Neural cell (in vitro differentiated cells): ENCODE data around the gene EOGT. TPM values are rescaled to one million over a fixed set of nuclear protein-coding genes. Genes with fewer than 3 reads are reported as not detected.

Experiments
- H2AFZ ChIP-seq: fragments of 200-600, 300-800 bp; sonication (generic), shearing (Covaris generic); 2 replicates; pipeline ENCODE4 v1.6.0; 2014; ENCODE audit warnings: low read depth, mild to moderate bottlenecking, antibody characterized with exemption, low read length, moderate library complexity
- H3F3A ChIP-seq: fragments of 200-600 bp; shearing (Covaris generic); 2 replicates; pipeline ENCODE4 v1.6.1; 2016; ENCODE audit warnings: mild to moderate bottlenecking, moderate library complexity, mixed read lengths, antibody characterized with exemption, low read length; ENCODE audit not compliant: insufficient read depth, poor library complexity, severe bottlenecking
- H3K27ac ChIP-seq: fragments of 200-600, 300-800 bp; sonication (generic), shearing (Covaris generic); 2 replicates; pipeline ENCODE4 v1.5.1; 2014; ENCODE audit warnings: mild to moderate bottlenecking, low read length, moderate library complexity
- H3K27me3 ChIP-seq: fragments of 300-800, 200-600 bp; sonication (generic), shearing (Covaris generic); 2 replicates; pipeline ENCODE4 v1.6.0; 2014; ENCODE audit warnings: mild to moderate bottlenecking, low read depth, low read length, moderate library complexity; ENCODE audit not compliant: insufficient read depth
- H3K36me3 ChIP-seq: fragments of 300-800, 200-600 bp; sonication (generic), shearing (Covaris generic); 2 replicates; pipeline ENCODE4 v1.5.1; 2014; ENCODE audit warnings: mild to moderate bottlenecking, antibody characterized with exemption, low read length, moderate library complexity; ENCODE audit not compliant: insufficient read depth
- H3K4me2 ChIP-seq: fragments of 300-800, 200-600 bp; sonication (generic), shearing (Covaris generic); 2 replicates; pipeline ENCODE4 v1.6.0; 2014; ENCODE audit warnings: mild to moderate bottlenecking, low read length
- H3K4me3 ChIP-seq: fragments of 300-800, 200-600 bp; sonication (generic), shearing (Covaris generic); 2 replicates; pipeline ENCODE4 v1.5.1; 2014; ENCODE audit warnings: mild to moderate bottlenecking, low read length, moderate library complexity
- H3K79me2 ChIP-seq: fragments of 200-600 bp; shearing (Covaris generic); replicated peaks from 2 replicates; pipeline ENCODE4 v1.6.0; 2014; ENCODE audit warnings: mild to moderate bottlenecking, low read length, moderate library complexity; ENCODE audit not compliant: insufficient read depth
- H3K9ac ChIP-seq: fragments of 300-800, 200-600 bp; sonication (generic), shearing (Covaris generic); 2 replicates; pipeline ENCODE4 v1.6.1; 2016; ENCODE audit warnings: mild to moderate bottlenecking, low read length, mixed read lengths
- H3K9me2 ChIP-seq: fragments of 200-600 bp; shearing (Covaris generic); 2 replicates; pipeline ENCODE4 v1.6.1; 2016; ENCODE audit warnings: mild to moderate bottlenecking, low read length, mixed read lengths; ENCODE audit not compliant: insufficient read depth
- H3K9me3 ChIP-seq: fragments of 200-600, 300-800 bp; sonication (generic), shearing (Covaris generic); 2 replicates; pipeline ENCODE4 v1.6.1; 2016; ENCODE audit warnings: mild to moderate bottlenecking, mixed run types, low read length, moderate library complexity, mixed read lengths
- H4K20me1 ChIP-seq: fragments of 200-600 bp; shearing (Covaris generic); 2 replicates; pipeline ENCODE4 v1.6.1; 2016; ENCODE audit warnings: mild to moderate bottlenecking, mixed run types; ENCODE audit not compliant: insufficient read depth
- CTCF ChIP-seq: fragments of 450-650 bp; IDR thresholded peaks from 2 replicates; pipeline ENCODE4 v1.5.1; 2014; ENCODE audit warnings: antibody characterized with exemption, mild to moderate bottlenecking, moderate library complexity; ENCODE audit not compliant: poor library complexity, severe bottlenecking
- EP300 ChIP-seq: fragments of 450-650 bp; conservative IDR thresholded peaks from 2 replicates; pipeline ENCODE4 v1.6.1; 2014; ENCODE audit warnings: antibody characterized with exemption, mild to moderate bottlenecking, moderate library complexity; ENCODE audit not compliant: poor library complexity, severe bottlenecking
- EZH2 ChIP-seq: fragments of 200-600, 300-800 bp; shearing (Covaris generic), sonication (generic); IDR thresholded peaks from 2 replicates; pipeline ENCODE4 v1.6.1; 2014; ENCODE audit warnings: antibody characterized with exemption, low read length, borderline replicate concordance, mild to moderate bottlenecking; ENCODE audit not compliant: insufficient read depth, poor library complexity, severe bottlenecking
- MXI1 ChIP-seq: fragments of 450-650 bp; conservative IDR thresholded peaks from 2 replicates; pipeline ENCODE4 v1.6.1; 2014; ENCODE audit warnings: antibody characterized with exemption, mild to moderate bottlenecking; ENCODE audit not compliant: poor library complexity, severe bottlenecking
- POLR2AphosphoS5 ChIP-seq: IDR thresholded peaks from 2 replicates; pipeline ENCODE4 v1.6.1; 2012
- RAD21 ChIP-seq: fragments of 450-650 bp; conservative IDR thresholded peaks from 2 replicates; pipeline ENCODE4 v1.6.1; 2014; ENCODE audit warnings: antibody characterized with exemption, mild to moderate bottlenecking, moderate library complexity
- SMC3 ChIP-seq: fragments of 450-650 bp; conservative IDR thresholded peaks from 2 replicates; pipeline ENCODE4 v1.6.1; 2014; ENCODE audit warnings: antibody characterized with exemption, mild to moderate bottlenecking, moderate library complexity; ENCODE audit not compliant: poor library complexity
- TAF1 ChIP-seq: IDR thresholded peaks from 2 replicates; pipeline ENCODE4 v1.6.1; 2012; ENCODE audit warnings: low read depth
- polyA plus RNA-seq: library from polyadenylated mRNA; depleted of rRNA; stranded (reverse); fragments of >200 nt; gene quantifications from 2 replicates; pipeline ENCODE4 v1.2.3, GENCODE V29; 2014
- small RNA-seq, 3 experiments: library from RNA; depleted of rRNA; stranded (forward); fragments of <200 nt; gene quantifications; one replicate each; pipeline ENCODE3, GENCODE V24; 2012
- TF ChIP-seq, protein P1 (sequence below): IDR thresholded peaks from 2 replicates; pipeline ENCODE4 v1.6.1; 2012; ENCODE audit warnings: borderline replicate concordance

Gene EOGT
- polyA plus RNA-seq, 1 donor from 2014 or later, result 3.2 TPM

GRCh38 chr3:68935778-68936177 is 77.7 kb downstream of the EOGT start (continued):
- TF ChIP-seq, protein P1, sequence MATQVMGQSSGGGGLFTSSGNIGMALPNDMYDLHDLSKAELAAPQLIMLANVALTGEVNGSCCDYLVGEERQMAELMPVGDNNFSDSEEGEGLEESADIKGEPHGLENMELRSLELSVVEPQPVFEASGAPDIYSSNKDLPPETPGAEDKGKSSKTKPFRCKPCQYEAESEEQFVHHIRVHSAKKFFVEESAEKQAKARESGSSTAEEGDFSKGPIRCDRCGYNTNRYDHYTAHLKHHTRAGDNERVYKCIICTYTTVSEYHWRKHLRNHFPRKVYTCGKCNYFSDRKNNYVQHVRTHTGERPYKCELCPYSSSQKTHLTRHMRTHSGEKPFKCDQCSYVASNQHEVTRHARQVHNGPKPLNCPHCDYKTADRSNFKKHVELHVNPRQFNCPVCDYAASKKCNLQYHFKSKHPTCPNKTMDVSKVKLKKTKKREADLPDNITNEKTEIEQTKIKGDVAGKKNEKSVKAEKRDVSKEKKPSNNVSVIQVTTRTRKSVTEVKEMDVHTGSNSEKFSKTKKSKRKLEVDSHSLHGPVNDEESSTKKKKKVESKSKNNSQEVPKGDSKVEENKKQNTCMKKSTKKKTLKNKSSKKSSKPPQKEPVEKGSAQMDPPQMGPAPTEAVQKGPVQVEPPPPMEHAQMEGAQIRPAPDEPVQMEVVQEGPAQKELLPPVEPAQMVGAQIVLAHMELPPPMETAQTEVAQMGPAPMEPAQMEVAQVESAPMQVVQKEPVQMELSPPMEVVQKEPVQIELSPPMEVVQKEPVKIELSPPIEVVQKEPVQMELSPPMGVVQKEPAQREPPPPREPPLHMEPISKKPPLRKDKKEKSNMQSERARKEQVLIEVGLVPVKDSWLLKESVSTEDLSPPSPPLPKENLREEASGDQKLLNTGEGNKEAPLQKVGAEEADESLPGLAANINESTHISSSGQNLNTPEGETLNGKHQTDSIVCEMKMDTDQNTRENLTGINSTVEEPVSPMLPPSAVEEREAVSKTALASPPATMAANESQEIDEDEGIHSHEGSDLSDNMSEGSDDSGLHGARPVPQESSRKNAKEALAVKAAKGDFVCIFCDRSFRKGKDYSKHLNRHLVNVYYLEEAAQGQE, result no peak
- TF ChIP-seq SMC3, result no peak

GRCh38 chr3:68931406-68932149 is 81.9 kb downstream of the EOGT start:
- Histone ChIP-seq H3K4me2 (no peak overlapping the region), H3K36me3 (no peaks in the 10 kb centered on the region), H3K9ac (no peak overlapping the region), H2AFZ (no peak overlapping the region), H3K27me3 (peaks cover 64% of the 10 kb centered on the region), H3F3A (no peaks in the 10 kb centered on the region), H3K27ac (no peak overlapping the region), H4K20me1 (no peaks in the 10 kb centered on the region), H3K79me2 (no peaks in the 10 kb centered on the region), H3K4me3 (peak overlapping the region; percentile 62), H3K9me2 (no peaks in the 10 kb centered on the region), H3K9me3 (no peaks in the 10 kb centered on the region)
- TF ChIP-seq CTCF (no peak), TAF1 (no peak), MXI1 (no peak), EP300 (no peak), POLR2AphosphoS5 (no peak), RAD21 (no peak), EZH2 (no peak), SMC3 (no peak)
- TF ChIP-seq, protein P1, result no peak

Small RNA genes within 50 kb of the gene (small RNA-seq; reads per million reads assigned to genes)
- 0 to 0.49 (median 0) reads per million in 3 experiments for gene MIR3136

Other genes starting within 250 kb of the EOGT start
- gene TAFA4, start 81.1 kb downstream of the EOGT start, polyA plus RNA-seq, result 0.19 TPM in 1 of 2 replicates, not detected in the other
- gene TMF1, start 38.6 kb upstream of the EOGT start, polyA plus RNA-seq, result 21.4 TPM in 2 replicates
- gene UBA3, start 66.7 kb upstream of the EOGT start, polyA plus RNA-seq, result 119 and 168 TPM in 2 replicates
- 91.2 and 108 TPM in 2 replicates for gene ARL6IP5, start 71.3 kb upstream of the EOGT start, polyA plus RNA-seq
- gene LMOD3, start 108.9 kb upstream of the EOGT start, polyA plus RNA-seq, result not detected in 2 replicates